GM12874 (cell line): ENCODE data around the gene TERB1.

Source experiments
- CTCF ChIP-seq: IDR thresholded peaks from 2 replicates; pipeline ENCODE4 v1.5.1; 2011; ENCODE audit warnings: low read depth, mild to moderate bottlenecking, control low read depth, low read length, moderate library complexity; ENCODE audit not compliant: insufficient read depth

Gene TERB1

GRCh38 chr16:66790130-66790733 is 11.2 kb downstream of the TERB1 start:
- TF ChIP-seq CTCF = no peak

- TF ChIP-seq CTCF = no peak
Observed at GRCh38 chr16:66787427-66787826, 14.0 kb downstream of the TERB1 start.

GRCh38 chr16:66786551-66786950 is 14.8 kb downstream of the TERB1 start:
- no peak for TF ChIP-seq CTCF

- no peak for TF ChIP-seq CTCF
Observed at GRCh38 chr16:66776457-66776856, 24.9 kb downstream of the TERB1 start.

- no peak for TF ChIP-seq CTCF
Observed at GRCh38 chr16:66774981-66775380, 26.4 kb downstream of the TERB1 start.

GRCh38 chr16:66758086-66758485 is 43.3 kb downstream of the TERB1 start:
- TF ChIP-seq CTCF = no peak

- no peak for TF ChIP-seq CTCF
Observed at GRCh38 chr16:66754819-66755218, 46.6 kb downstream of the TERB1 start.
